GM19467 (cell line): ENCODE measurements around the gene EXOC4.

Experiments used
- ATAC-seq: cut with Tn5 transposase; IDR thresholded peaks from one replicate; pipeline ENCODE4 v1.9.1; 2021; ENCODE audit warnings: mild to moderate bottlenecking, moderate library complexity; ENCODE audit not compliant: unreplicated experiment

The EXOC4 gene

GRCh38 chr7:133481676-133482075, 228.8 kb downstream of the EXOC4 start:
- ATAC-seq = no peak

- ATAC-seq = no peak
Measured at GRCh38 chr7:133482599-133482998, 229.7 kb downstream of the EXOC4 start.

GRCh38 chr7:133484086-133484485, 231.2 kb downstream of the EXOC4 start:
- ATAC-seq = no peak

GRCh38 chr7:133489906-133490305, 237.0 kb downstream of the EXOC4 start:
- ATAC-seq = no peak

- no peak for ATAC-seq
Measured at GRCh38 chr7:133491201-133491691, 238.4 kb downstream of the EXOC4 start.

- ATAC-seq = no peak
Measured at GRCh38 chr7:133491846-133492652, 239.2 kb downstream of the EXOC4 start.

- no peak for ATAC-seq
Measured at GRCh38 chr7:133497061-133497460, 244.2 kb downstream of the EXOC4 start.

- ATAC-seq = no peak
Measured at GRCh38 chr7:133501771-133502170, 248.9 kb downstream of the EXOC4 start.

GRCh38 chr7:133502498-133502897, 249.6 kb downstream of the EXOC4 start:
- ATAC-seq = no peak

GRCh38 chr7:133502972-133503371, 250.1 kb downstream of the EXOC4 start:
- no peak for ATAC-seq

- no peak for ATAC-seq
Measured at GRCh38 chr7:133504825-133505224, 251.9 kb downstream of the EXOC4 start.

- ATAC-seq = no peak
Measured at GRCh38 chr7:133509822-133510221, 256.9 kb downstream of the EXOC4 start.

GRCh38 chr7:133510326-133511055, 257.6 kb downstream of the EXOC4 start:
- ATAC-seq = no peak

GRCh38 chr7:133511252-133511651, 258.4 kb downstream of the EXOC4 start:
- no peak for ATAC-seq

- no peak for ATAC-seq
Measured at GRCh38 chr7:133511708-133512107, 258.8 kb downstream of the EXOC4 start.

GRCh38 chr7:133512560-133512959, 259.7 kb downstream of the EXOC4 start:
- ATAC-seq = no peak

- ATAC-seq = no peak
Measured at GRCh38 chr7:133513608-133514007, 260.7 kb downstream of the EXOC4 start.

GRCh38 chr7:133514551-133514950, 261.7 kb downstream of the EXOC4 start:
- no peak for ATAC-seq

- no peak for ATAC-seq
Measured at GRCh38 chr7:133517766-133518165, 264.9 kb downstream of the EXOC4 start.

GRCh38 chr7:133518718-133519117, 265.8 kb downstream of the EXOC4 start:
- no peak for ATAC-seq

- ATAC-seq = no peak
Measured at GRCh38 chr7:133520248-133520647, 267.4 kb downstream of the EXOC4 start.

GRCh38 chr7:133522501-133522900, 269.6 kb downstream of the EXOC4 start:
- no peak for ATAC-seq
